ENCODE results near the gene SLC22A23. TPM values are rescaled to one million over a fixed set of nuclear protein-coding genes. Genes with fewer than 3 reads are reported as not detected.
A peak's percentile ranks its signal among the peaks of the same experiment; 100 is the strongest.

SLC22A23 gene
- total RNA-seq, 1 donor from 2014 or later: 19.4 TPM

DNA sequence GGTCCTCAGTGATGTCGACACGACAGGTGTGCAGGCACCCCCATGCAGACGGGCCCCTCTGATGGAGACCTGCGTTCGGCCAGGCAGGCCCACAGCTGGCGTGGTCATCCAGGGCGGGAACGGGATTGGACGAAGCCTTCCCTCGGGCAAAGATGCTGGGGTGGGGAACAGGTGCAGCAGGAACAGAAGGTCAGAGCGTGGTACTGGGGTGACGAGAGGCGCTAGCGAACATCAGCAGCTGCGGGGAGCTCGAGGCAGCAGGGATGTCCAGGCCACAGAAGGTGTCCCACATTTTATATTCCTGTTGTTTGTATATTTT is 96.2 kb downstream of the SLC22A23 start:
- TF ChIP-seq, protein P1, sequence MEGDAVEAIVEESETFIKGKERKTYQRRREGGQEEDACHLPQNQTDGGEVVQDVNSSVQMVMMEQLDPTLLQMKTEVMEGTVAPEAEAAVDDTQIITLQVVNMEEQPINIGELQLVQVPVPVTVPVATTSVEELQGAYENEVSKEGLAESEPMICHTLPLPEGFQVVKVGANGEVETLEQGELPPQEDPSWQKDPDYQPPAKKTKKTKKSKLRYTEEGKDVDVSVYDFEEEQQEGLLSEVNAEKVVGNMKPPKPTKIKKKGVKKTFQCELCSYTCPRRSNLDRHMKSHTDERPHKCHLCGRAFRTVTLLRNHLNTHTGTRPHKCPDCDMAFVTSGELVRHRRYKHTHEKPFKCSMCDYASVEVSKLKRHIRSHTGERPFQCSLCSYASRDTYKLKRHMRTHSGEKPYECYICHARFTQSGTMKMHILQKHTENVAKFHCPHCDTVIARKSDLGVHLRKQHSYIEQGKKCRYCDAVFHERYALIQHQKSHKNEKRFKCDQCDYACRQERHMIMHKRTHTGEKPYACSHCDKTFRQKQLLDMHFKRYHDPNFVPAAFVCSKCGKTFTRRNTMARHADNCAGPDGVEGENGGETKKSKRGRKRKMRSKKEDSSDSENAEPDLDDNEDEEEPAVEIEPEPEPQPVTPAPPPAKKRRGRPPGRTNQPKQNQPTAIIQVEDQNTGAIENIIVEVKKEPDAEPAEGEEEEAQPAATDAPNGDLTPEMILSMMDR (IDR thresholded peaks at IDR 0.05; ENCODE audit: unreplicated experiment): no peak
- peaks cover 29% of the 10 kb centered on the region for H3K4me1 Mint-ChIP-seq (ENCODE audit: low read depth)
- DNase-seq (ENCODE audit: low spot score, unreplicated experiment): no peak
- H3K36me3 Mint-ChIP-seq (ENCODE audit: insufficient read depth): no peaks in the 10 kb centered on the region
- H3K27me3 Mint-ChIP-seq: peaks cover 3% of the 10 kb centered on the region
- no peak overlapping the region for H3K4me3 Mint-ChIP-seq (ENCODE audit: low read depth)
- no peak overlapping the region for H3K27ac Mint-ChIP-seq
- H3K9me3 Mint-ChIP-seq (ENCODE audit: low read depth): no peaks in the 10 kb centered on the region

GRCh38 chr6:3359973-3360726 is 96.7 kb downstream of the SLC22A23 start:
- peaks cover 30% of the 10 kb centered on the region for H3K4me1 Mint-ChIP-seq (ENCODE audit: low read depth)
- no peak for DNase-seq (ENCODE audit: low spot score, unreplicated experiment)

GRCh38 chr6:3359101-3359752 is 97.6 kb downstream of the SLC22A23 start:
- H3K36me3 Mint-ChIP-seq (ENCODE audit: insufficient read depth): no peaks in the 10 kb centered on the region
- H3K4me3 Mint-ChIP-seq (ENCODE audit: low read depth): no peak overlapping the region
- no peak for DNase-seq (ENCODE audit: low spot score, unreplicated experiment)
- H3K27me3 Mint-ChIP-seq: peaks cover 13% of the 10 kb centered on the region
- TF ChIP-seq, protein P1 (IDR thresholded peaks at IDR 0.05; ENCODE audit: unreplicated experiment): no peak
- no peaks in the 10 kb centered on the region for H3K9me3 Mint-ChIP-seq (ENCODE audit: low read depth)
- H3K4me1 Mint-ChIP-seq (ENCODE audit: low read depth): peaks cover 26% of the 10 kb centered on the region
- H3K27ac Mint-ChIP-seq: peak overlapping the region; percentile 5

More at GRCh38 chr6:3359973-3360726, 96.7 kb downstream of the SLC22A23 start:
- H3K4me3 Mint-ChIP-seq (ENCODE audit: low read depth): no peak overlapping the region
- no peaks in the 10 kb centered on the region for H3K9me3 Mint-ChIP-seq (ENCODE audit: low read depth)
- H3K27me3 Mint-ChIP-seq: peaks cover 7% of the 10 kb centered on the region
- TF ChIP-seq, protein P1 (IDR thresholded peaks at IDR 0.05; ENCODE audit: unreplicated experiment): no peak
- no peaks in the 10 kb centered on the region for H3K36me3 Mint-ChIP-seq (ENCODE audit: insufficient read depth)
- no peak overlapping the region for H3K27ac Mint-ChIP-seq

- DNase-seq (ENCODE audit: low spot score, unreplicated experiment): no peak
- H3K27me3 Mint-ChIP-seq: peaks cover 20% of the 10 kb centered on the region
- H3K4me3 Mint-ChIP-seq (ENCODE audit: low read depth): no peak overlapping the region
- H3K36me3 Mint-ChIP-seq (ENCODE audit: insufficient read depth): no peaks in the 10 kb centered on the region
- TF ChIP-seq, protein P1 (IDR thresholded peaks at IDR 0.05; ENCODE audit: unreplicated experiment): no peak
- peaks cover 26% of the 10 kb centered on the region for H3K4me1 Mint-ChIP-seq (ENCODE audit: low read depth)
- H3K9me3 Mint-ChIP-seq (ENCODE audit: low read depth): no peaks in the 10 kb centered on the region
- H3K27ac Mint-ChIP-seq: no peak overlapping the region
Observed at GRCh38 chr6:3358413-3359100, 98.3 kb downstream of the SLC22A23 start.

DNA sequence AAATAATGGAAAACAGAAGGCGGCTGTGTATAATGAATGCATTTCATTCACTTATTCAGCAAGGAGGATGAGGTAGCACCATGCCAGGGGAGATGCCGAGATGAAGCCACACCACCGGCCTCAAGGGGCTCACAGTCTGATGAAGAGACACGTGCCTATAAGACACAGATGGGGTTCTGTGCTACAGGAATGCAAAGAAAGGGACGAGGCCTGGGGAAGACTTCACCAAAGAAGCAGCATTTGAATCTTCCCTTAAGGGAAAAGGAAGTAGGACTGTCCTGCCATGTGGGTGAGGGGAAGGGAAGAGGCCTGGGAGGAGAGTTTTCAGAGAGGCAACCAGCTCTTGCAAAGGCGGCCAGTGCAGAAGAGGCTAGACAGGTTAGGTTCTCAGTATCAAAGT is 99.2 kb downstream of the SLC22A23 start:
- Mint-ChIP-seq H3K4me1 (ENCODE audit: low read depth) (peaks cover 23% of the 10 kb centered on the region), H3K27ac (no peak overlapping the region), H3K4me3 (ENCODE audit: low read depth) (no peak overlapping the region), H3K36me3 (ENCODE audit: insufficient read depth) (no peaks in the 10 kb centered on the region), H3K9me3 (ENCODE audit: low read depth) (no peaks in the 10 kb centered on the region), H3K27me3 (peaks cover 24% of the 10 kb centered on the region)
- TF ChIP-seq, protein P1 (IDR thresholded peaks at IDR 0.05; ENCODE audit: unreplicated experiment): no peak
- DNase-seq (ENCODE audit: low spot score, unreplicated experiment): no peak
